ENCODE results near the gene FUS.
"Not testable (repeated sequence)": the region's sequence is repeated elsewhere in the genome, so short reads cannot be mapped to it uniquely, and the experiment has no call there.

Gene FUS

GRCh38 chr16:31179747-31180459 is at the start of gene FUS:
Gene FUS (plus strand): TSS chr16:31180139. CDS start chr16:31180215, 76 bp downstream.
- peak; percentile 82 to 86 for DNase-seq (ENCODE audit: extremely low read depth in 1 of 2, low read depth in 1 of 2)

DNA sequence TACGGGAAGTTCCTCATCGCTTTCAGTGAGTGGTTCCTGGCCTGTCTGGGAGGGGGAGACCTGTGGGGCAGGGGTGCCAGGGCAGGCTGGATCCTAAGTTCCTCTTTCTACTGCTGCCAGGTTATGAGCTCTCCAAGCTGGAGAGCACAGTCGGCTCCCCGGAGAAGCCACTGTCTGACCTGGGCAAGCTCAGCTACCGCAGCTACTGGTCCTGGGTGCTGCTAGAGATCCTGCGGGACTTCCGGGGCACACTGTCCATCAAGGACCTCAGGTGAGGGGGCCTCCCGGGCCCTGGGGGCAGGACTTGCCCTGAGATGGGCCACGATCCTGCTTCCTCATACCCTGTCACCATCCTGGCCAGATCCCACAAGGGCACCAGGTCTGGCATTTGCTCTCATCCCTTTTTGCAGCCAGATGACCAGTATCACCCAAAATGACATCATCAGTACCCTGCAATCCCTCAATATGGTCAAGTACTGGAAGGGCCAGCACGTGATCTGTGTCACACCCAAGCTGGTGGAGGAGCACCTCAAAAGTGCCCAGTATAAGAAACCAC is 49.5 kb upstream of the FUS start:
- no peak for DNase-seq (ENCODE audit: extremely low read depth in 1 of 2, low read depth in 1 of 2)

- no peak for DNase-seq (ENCODE audit: extremely low read depth in 1 of 2, low read depth in 1 of 2)
These were observed 49.0 kb upstream of the FUS start for GRCh38 chr16:31130899-31131298.

DNA sequence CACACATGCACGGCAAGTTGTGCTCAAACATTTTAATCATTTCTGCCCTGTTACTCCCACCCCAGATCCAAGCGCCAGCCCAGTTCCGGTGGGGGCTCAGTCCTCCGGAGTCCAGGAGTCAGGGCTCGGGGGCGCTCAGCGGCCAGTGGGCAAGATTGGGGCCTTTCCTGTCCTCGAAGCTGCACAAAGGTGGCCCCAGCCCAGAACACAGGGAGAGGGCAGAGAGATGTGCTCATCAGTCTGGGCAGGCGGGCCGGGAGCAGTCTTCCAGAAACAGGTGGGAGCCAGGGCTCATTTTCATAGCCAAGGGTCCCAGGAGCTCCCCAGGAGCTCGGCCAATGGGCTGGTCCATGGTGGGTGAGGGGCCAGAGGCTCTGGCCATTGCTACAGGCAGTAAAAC is 48.5 kb upstream of the FUS start:
- DNase-seq (ENCODE audit: extremely low read depth in 1 of 2, low read depth in 1 of 2) = no peak

GRCh38 chr16:31131841-31132271 is 48.1 kb upstream of the FUS start:
- DNase-seq (ENCODE audit: extremely low read depth in 1 of 2, low read depth in 1 of 2) = no peak

GRCh38 chr16:31132303-31132979 is 47.5 kb upstream of the FUS start:
- no peak for DNase-seq (ENCODE audit: extremely low read depth in 1 of 2, low read depth in 1 of 2)

DNA sequence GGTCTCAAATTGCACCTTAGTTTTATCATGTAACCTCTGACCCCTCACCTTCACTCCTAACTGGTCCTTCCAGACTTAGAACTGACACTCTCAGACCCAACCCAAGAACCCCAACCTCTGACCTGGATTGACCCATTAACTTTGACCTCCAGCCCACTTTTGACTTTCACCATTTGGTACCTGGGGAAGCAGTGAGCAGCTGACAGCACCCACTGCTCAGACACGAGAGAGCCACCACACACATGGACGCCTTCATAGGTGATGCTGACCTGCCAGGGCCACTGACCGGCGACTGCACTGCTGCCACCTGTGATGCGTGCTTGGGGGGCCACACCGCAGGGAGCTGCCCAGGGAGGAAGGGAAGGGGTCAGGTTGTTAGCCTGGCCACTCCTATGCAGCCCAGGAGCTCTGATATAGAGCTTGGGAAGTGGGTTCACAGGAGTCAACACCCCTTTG is 46.9 kb upstream of the FUS start:
- no peak for DNase-seq (ENCODE audit: extremely low read depth in 1 of 2, low read depth in 1 of 2)

GRCh38 chr16:31134091-31134571 is 45.8 kb upstream of the FUS start:
- no peak for DNase-seq (ENCODE audit: extremely low read depth in 1 of 2, low read depth in 1 of 2)

DNA sequence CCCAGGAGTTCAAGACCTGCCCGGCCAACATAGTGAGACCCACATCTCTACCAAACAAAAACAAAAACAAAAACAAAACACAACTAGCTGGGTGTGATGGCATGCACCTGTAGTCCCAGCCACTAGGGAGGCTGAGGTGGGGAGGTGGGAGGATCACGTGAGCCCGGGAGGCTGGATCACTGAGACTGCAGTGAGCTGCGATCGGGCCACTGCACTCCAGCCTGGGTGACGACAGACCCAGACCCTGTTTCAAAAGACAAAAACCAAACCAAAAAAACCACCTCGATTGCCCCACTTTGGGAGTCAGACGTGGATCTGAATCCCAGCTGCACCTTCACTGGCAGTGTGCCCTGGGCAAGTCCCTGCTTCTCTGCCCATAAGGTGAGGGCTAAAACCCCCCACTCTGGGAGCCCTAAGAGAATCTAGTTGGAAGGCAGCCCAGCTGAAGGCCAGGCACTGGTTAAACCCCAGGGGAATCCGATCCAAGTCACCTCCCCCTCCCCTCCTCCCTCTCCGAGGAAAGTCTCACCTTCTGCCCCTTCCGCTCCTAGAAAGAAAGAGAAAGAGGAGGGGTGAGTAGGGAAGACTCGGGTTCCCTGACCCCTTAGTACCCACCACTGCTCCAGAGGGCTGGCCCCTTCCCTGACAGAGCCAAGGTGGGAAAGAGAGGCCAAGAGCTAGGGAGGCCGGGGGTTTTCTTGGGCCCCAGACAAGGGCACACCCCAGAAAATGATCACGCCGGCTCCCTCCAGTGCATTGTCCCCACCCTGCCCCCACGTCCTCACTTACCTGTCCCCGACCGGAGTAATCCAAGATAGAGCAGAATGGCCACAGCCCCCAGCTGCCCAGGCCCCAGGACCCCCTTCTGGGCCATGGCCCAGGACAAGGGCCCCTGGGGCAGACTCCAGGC is 45.1 kb upstream of the FUS start:
- DNase-seq (ENCODE audit: extremely low read depth in 1 of 2, low read depth in 1 of 2) = no peak

GRCh38 chr16:31135535-31136286 is 44.2 kb upstream of the FUS start, which contains the start of gene PRSS8:
Gene PRSS8 (minus strand): TSS chr16:31135727. CDS start chr16:31135498, 229 bp downstream.
- no peak for DNase-seq (ENCODE audit: extremely low read depth in 1 of 2, low read depth in 1 of 2)

- no peak for DNase-seq (ENCODE audit: extremely low read depth in 1 of 2, low read depth in 1 of 2)
These were observed 43.7 kb upstream of the FUS start for GRCh38 chr16:31136287-31136662.

- not testable (repeated sequence) for DNase-seq (ENCODE audit: extremely low read depth in 1 of 2, low read depth in 1 of 2)
These were observed 43.0 kb upstream of the FUS start for GRCh38 chr16:31136822-31137499.

GRCh38 chr16:31138621-31139578 is 41.0 kb upstream of the FUS start:
- no peak for DNase-seq (ENCODE audit: extremely low read depth in 1 of 2, low read depth in 1 of 2)

GRCh38 chr16:31141071-31141469 is 38.9 kb upstream of the FUS start:
- DNase-seq (ENCODE audit: extremely low read depth in 1 of 2, low read depth in 1 of 2) = not testable (repeated sequence)

DNA sequence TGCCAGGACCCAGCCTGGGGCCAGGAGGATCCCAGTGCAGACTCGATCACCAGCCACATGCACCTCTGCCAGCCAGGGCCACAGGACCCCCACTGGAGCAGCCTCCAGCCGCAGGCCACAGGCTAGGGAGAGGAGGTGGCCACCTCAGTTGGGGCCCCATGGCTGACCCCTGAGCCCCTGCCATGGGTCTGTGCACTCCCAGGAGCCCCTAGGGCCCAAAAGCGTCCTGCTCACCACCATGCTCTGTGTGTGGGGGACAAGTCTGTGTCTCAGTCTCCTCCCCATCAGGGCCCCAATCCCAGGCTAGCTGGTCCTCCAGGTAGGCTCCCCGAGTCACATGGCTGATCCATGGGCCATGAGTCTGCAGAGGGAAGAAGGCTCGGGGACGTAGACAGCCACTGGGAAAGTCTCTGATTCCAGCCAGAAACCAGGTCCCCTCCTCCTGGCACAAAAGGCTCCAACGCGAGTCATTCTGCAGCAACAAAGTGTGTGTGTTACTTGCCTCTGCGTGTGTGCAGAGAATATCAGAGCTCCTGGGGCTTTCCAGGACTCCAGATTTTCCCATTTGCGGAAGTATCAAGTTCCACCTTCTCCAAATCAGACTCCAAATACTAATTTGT is 38.3 kb upstream of the FUS start:
- DNase-seq (ENCODE audit: extremely low read depth in 1 of 2, low read depth in 1 of 2) = no peak

DNA sequence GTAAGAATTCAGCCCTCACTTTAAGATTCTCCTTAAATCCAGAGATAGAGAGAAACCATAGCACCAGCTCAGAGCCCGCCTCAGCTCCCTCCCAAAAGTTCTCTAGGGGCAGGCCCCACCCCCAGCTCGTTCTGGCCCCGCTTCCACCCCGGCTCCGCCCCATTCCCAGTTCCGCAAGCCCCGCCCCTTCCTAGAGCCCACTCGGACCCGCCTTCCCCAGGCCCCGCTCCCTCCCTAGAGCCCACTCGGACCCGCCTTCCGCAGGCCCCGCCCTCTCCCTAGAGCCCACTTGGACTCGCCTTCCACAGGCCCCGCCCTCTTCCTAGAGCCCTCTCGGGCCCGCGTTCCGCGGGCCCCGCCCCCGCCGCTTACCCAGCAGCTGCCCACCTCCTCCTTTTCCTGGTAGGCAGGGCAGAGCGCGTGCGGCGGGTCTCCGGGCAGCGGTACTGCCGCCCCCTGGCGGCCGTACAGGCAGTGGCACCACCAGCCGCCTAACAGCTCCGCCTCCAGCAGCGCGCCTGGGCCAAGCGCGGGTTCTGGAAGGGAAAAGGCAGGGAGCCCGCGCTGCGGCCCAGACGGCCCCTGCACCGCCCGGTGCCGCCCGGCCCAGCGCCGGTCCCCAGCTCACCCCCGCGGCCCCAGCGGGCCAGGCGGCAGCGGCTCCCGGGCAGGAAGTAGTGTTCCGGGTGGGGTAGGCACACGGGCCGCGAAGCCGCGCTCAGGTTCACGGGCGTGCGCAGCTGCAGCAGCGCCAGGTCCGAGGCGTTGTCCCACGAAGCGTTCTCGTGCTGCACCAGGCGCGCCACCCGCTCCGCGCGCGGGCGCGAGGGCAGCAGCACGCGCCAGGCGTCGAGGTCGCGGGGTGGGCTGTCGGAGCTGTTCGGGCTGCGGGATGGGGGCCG is 37.6 kb upstream of the FUS start:
- DNase-seq (ENCODE audit: extremely low read depth in 1 of 2, low read depth in 1 of 2) = peak; percentile 90 to 92
